Nephron progenitor cell (in vitro differentiated cells): ENCODE data around the gene UQCC3.
"Not testable (repeated sequence)": the region's sequence is repeated elsewhere in the genome, so short reads cannot be mapped to it uniquely, and the experiment has no call there.

Experiments used
- DNase-seq: peaks from one replicate; pipeline ENCODE4 v3.0.0; 2021
- H3K27ac Mint-ChIP-seq: 2 replicates; pipeline ENCODE4 v1.8.0; 2021; ENCODE audit warnings: mild to moderate bottlenecking, moderate library complexity, mixed read lengths
- H3K27me3 Mint-ChIP-seq: 2 replicates; pipeline ENCODE4 v1.8.0; 2021; ENCODE audit warnings: mild to moderate bottlenecking, low read depth, mixed read lengths; ENCODE audit not compliant: poor library complexity
- H3K36me3 Mint-ChIP-seq: 2 replicates; pipeline ENCODE4 v1.8.0; 2021; ENCODE audit warnings: low read depth, mixed read lengths
- H3K4me1 Mint-ChIP-seq: 2 replicates; pipeline ENCODE4 v1.8.0; 2021; ENCODE audit warnings: mixed read lengths
- H3K4me3 Mint-ChIP-seq: 2 replicates; pipeline ENCODE4 v1.8.0; 2021; ENCODE audit warnings: mild to moderate bottlenecking, moderate library complexity, mixed read lengths
- H3K9me3 Mint-ChIP-seq: 2 replicates; pipeline ENCODE4 v1.8.0; 2021; ENCODE audit warnings: mild to moderate bottlenecking, moderate library complexity, mixed read lengths
- TF ChIP-seq, protein P1 (sequence below): fragments of 200-600 bp; sonication (generic); IDR thresholded peaks from 2 replicates; pipeline ENCODE4 v1.5.0; 2021; ENCODE audit warnings: antibody characterized with exemption

UQCC3 gene

GRCh38 chr11:62648967-62649364 lies 22.5 kb upstream of the UQCC3 start:
- no peak for DNase-seq
- no peak overlapping the region for H3K27ac Mint-ChIP-seq
- H3K27me3 Mint-ChIP-seq = peaks cover 4% of the 10 kb centered on the region
- H3K4me3 Mint-ChIP-seq = no peak overlapping the region
- TF ChIP-seq, protein P1, sequence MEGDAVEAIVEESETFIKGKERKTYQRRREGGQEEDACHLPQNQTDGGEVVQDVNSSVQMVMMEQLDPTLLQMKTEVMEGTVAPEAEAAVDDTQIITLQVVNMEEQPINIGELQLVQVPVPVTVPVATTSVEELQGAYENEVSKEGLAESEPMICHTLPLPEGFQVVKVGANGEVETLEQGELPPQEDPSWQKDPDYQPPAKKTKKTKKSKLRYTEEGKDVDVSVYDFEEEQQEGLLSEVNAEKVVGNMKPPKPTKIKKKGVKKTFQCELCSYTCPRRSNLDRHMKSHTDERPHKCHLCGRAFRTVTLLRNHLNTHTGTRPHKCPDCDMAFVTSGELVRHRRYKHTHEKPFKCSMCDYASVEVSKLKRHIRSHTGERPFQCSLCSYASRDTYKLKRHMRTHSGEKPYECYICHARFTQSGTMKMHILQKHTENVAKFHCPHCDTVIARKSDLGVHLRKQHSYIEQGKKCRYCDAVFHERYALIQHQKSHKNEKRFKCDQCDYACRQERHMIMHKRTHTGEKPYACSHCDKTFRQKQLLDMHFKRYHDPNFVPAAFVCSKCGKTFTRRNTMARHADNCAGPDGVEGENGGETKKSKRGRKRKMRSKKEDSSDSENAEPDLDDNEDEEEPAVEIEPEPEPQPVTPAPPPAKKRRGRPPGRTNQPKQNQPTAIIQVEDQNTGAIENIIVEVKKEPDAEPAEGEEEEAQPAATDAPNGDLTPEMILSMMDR = no peak
- peaks cover 41% of the 10 kb centered on the region for H3K4me1 Mint-ChIP-seq
- H3K9me3 Mint-ChIP-seq = no peaks in the 10 kb centered on the region
- peaks cover 19% of the 10 kb centered on the region for H3K36me3 Mint-ChIP-seq

DNA sequence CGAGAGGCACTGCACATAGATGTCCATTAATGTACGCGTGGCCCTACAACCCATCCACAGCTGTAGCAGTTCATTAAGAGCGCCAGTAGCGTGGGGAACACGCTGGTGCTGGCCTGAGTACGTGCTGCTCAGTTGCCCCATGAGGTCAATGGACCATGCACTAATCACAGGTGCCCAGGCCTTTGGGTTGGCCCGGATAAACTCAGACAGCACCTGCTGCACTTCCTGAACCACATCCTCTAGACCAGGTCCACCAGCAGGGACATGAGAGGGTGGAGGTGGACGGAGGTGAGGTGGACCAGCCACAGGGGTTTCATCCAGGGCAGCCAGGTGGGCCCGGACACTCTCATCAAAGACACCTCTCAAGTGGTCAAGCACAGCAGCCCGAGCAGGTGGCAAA lies 22.0 kb upstream of the UQCC3 start:
- no peak overlapping the region for H3K27ac Mint-ChIP-seq
- H3K36me3 Mint-ChIP-seq = peaks cover 14% of the 10 kb centered on the region
- peaks cover 1% of the 10 kb centered on the region for H3K27me3 Mint-ChIP-seq
- DNase-seq = no peak
- H3K9me3 Mint-ChIP-seq = no peaks in the 10 kb centered on the region
- TF ChIP-seq, protein P1 = no peak
- peaks cover 36% of the 10 kb centered on the region for H3K4me1 Mint-ChIP-seq
- H3K4me3 Mint-ChIP-seq = no peak overlapping the region

- not testable (repeated sequence) for H3K9me3 Mint-ChIP-seq, DNase-seq, H3K4me3 Mint-ChIP-seq, H3K27me3 Mint-ChIP-seq, H3K27ac Mint-ChIP-seq
- Mint-ChIP-seq H3K4me1 (peaks cover 30% of the 10 kb centered on the region), H3K36me3 (peaks cover 13% of the 10 kb centered on the region)
Observed at GRCh38 chr11:62650283-62650682, 21.2 kb upstream of the UQCC3 start.

DNA sequence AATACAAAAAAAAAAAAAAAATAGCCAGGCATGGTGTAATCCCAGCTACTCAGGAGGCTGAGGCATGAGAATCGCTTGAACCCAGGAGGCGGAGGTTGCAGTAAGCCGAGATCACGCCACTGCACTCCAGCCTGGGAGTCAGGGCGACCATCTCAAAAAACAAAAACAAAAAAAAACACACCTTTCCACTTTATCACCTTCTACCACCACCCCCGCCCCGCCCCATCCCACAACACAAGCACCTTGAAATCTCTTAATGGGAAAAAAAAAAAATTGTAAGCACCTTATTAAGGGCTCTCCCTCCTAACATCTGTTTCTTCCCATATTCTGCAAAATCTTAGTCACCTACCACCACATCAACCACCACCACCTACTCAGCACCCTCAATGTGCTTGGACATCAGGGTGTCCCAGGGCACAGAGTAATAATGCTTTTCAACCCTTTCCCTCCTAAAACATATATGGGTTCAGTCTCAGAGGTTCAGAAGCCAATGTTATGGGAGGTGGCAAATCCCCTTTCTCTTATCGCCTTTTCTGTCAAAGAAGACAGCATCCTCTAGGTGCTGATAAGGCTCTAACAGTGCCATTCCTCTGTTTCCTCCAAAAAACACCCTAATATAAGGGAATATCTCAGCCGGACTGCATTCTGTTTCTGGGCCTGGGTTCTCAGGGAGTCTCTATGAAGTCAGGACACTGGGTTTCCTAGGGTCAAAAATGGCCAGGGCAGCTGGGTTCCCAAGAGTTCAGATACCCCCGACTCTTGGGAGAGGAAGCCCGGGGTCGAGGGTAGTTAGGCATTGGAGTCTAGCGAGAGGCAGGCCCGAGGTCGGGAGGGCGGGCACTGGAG lies 19.1 kb upstream of the UQCC3 start:
- TF ChIP-seq, protein P1 = no peak
- Mint-ChIP-seq H3K9me3 (no peaks in the 10 kb centered on the region), H3K27ac (peak overlapping the region; percentile 96)

DNA sequence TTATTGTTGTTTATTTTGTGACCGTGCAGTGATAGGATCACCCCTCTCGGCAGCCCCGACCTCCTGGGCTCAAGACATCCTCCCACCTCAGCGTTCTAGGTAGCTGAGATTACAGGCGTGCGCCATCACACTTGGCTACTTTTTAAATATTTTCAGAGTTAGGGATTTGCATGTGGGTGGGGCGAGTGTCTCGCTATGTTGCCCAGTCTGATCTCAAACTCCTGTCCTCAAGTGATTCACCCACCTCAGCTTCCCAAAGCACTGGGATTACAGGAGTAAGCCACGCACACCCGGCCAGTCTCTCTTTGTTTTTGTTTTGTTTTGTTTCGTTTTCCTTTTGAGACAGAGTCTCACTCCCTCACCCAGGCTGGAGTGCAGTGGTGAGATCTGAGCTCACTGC lies 17.2 kb upstream of the UQCC3 start:
- Mint-ChIP-seq H3K36me3 (peaks cover 5% of the 10 kb centered on the region), H3K4me1 (peaks cover 17% of the 10 kb centered on the region), H3K9me3 (no peaks in the 10 kb centered on the region), H3K27me3 (peaks cover 7% of the 10 kb centered on the region), H3K27ac (peak overlapping the region; percentile 77), H3K4me3 (peak overlapping the region; percentile 52)
- TF ChIP-seq, protein P1 = no peak
- DNase-seq = no peak

More for the DNA sequence above, 19.1 kb upstream of the UQCC3 start:
- peaks cover 10% of the 10 kb centered on the region for H3K36me3 Mint-ChIP-seq
- no peak for DNase-seq
- peaks cover 7% of the 10 kb centered on the region for H3K27me3 Mint-ChIP-seq
- H3K4me3 Mint-ChIP-seq = peak overlapping the region; percentile 89
- peaks cover 17% of the 10 kb centered on the region for H3K4me1 Mint-ChIP-seq

- Mint-ChIP-seq H3K4me3 (no peak overlapping the region), H3K36me3 (peaks cover 4% of the 10 kb centered on the region), H3K4me1 (peaks cover 14% of the 10 kb centered on the region), H3K27ac (no peak overlapping the region), H3K27me3 (peaks cover 7% of the 10 kb centered on the region), H3K9me3 (no peaks in the 10 kb centered on the region)
- DNase-seq = no peak
- TF ChIP-seq, protein P1 = no peak
Observed at GRCh38 chr11:62656796-62657429, 14.6 kb upstream of the UQCC3 start.
